ENCODE measurements around the gene KCNQ1.

Gene KCNQ1

GRCh38 chr11:2522631-2523255, 77.9 kb downstream of the KCNQ1 start:
- ATAC-seq = no peak
- peak; percentile 2 for DNase-seq

- no peak for ATAC-seq
- peak; percentile 1 for DNase-seq
Observed at GRCh38 chr11:2523821-2524391, 79.1 kb downstream of the KCNQ1 start.

- peak; percentile 1 for DNase-seq
- no peak for ATAC-seq
Observed at GRCh38 chr11:2524446-2525165, 79.8 kb downstream of the KCNQ1 start.

GRCh38 chr11:2525166-2525861, 80.5 kb downstream of the KCNQ1 start:
- peak; percentile 1 for DNase-seq

GRCh38 chr11:2525941-2526807, 81.4 kb downstream of the KCNQ1 start:
- ATAC-seq (no peak), DNase-seq (no peak)

More at GRCh38 chr11:2525166-2525861, 80.5 kb downstream of the KCNQ1 start:
- ATAC-seq = no peak

GRCh38 chr11:2526808-2527381, 82.1 kb downstream of the KCNQ1 start:
- ATAC-seq (peak; percentile 26), DNase-seq (peak; percentile 25)

GRCh38 chr11:2527621-2528291, 82.9 kb downstream of the KCNQ1 start:
- DNase-seq = no peak
- ATAC-seq = no peak

GRCh38 chr11:2528301-2529050, 83.7 kb downstream of the KCNQ1 start:
- DNase-seq = no peak

GRCh38 chr11:2529173-2529572, 84.4 kb downstream of the KCNQ1 start:
- DNase-seq (no peak), ATAC-seq (no peak)

More at GRCh38 chr11:2528301-2529050, 83.7 kb downstream of the KCNQ1 start:
- no peak for ATAC-seq

- DNase-seq (no peak), ATAC-seq (no peak)
Observed at GRCh38 chr11:2529636-2530035, 84.8 kb downstream of the KCNQ1 start.

- DNase-seq = no peak
- no peak for ATAC-seq
Observed at GRCh38 chr11:2530131-2530854, 85.5 kb downstream of the KCNQ1 start.

GRCh38 chr11:2530855-2531200, 86.0 kb downstream of the KCNQ1 start:
- DNase-seq (no peak), ATAC-seq (no peak)

GRCh38 chr11:2531277-2531986, 86.6 kb downstream of the KCNQ1 start:
- DNase-seq = peak; percentile 80
- no peak for ATAC-seq

GRCh38 chr11:2531987-2532703, 87.3 kb downstream of the KCNQ1 start:
- ATAC-seq (no peak), DNase-seq (no peak)

- ATAC-seq = peak; percentile 89
- DNase-seq = peak; percentile 97
Observed at GRCh38 chr11:2532704-2533586, 88.1 kb downstream of the KCNQ1 start.

GRCh38 chr11:2533587-2534133, 88.9 kb downstream of the KCNQ1 start:
- ATAC-seq = no peak
- peak; percentile 68 for DNase-seq

Measured in stimulated activated naive CD8-positive, alpha-beta T cell treated with anti-CD3 and anti-CD28 coated beads, Interleukin-15, Interleukin-2, amounts not matched to agents 100 U/mL and 50 U/mL, for 24 hours (primary cell).